GM19240 (cell line): ENCODE data around the gene HMG20B.
"Not testable (repeated sequence)": the region's sequence is repeated elsewhere in the genome, so short reads cannot be mapped to it uniquely, and the experiment has no call there.

Source experiments
- DNase-seq: peaks from one replicate; pipeline ENCODE4 v3.0.0; 2011; ENCODE audit warnings: low spot score; ENCODE audit not compliant: insufficient read length

HMG20B gene

DNA sequence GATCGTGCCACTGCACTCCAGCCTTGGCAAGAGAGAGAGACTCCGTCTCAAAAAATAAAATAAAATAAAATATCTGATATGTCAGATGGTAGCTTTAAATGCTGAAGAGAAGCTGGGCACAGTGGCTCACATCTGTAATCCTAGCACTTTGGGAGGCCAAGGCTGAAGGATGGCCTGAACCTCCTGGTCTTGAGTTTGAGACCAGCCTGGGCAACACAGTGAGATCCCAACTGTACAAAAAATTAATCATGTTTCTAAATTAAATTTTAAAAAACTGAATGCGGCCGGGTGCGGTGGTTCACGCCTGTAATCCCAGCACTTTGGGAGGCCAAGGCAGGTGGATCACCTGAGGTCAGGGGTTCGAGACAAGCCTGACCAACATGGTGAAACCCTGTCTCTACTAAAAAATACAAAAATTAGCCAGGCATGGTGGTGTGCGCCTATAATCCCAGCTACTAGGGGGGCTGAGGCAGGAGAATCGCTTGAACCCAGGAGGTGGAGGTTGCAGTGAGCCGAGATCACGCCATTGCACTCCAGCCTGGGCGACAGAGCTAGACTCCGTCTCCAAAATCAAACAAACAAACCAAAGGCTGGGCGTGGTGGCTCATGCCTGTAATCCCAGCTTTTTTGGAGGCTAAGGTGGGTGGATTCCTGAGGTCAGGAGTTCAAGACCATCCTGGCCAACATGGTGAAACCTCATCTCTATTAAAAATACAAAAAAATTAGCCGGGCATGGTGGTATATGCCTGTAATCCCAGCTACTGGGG is 11.5 kb downstream of the HMG20B start:
- DNase-seq: not testable (repeated sequence)

- DNase-seq: no peak
Observed at GRCh38 chr19:3585301-3586126, 12.8 kb downstream of the HMG20B start, which contains the start of gene GIPC3. GIPC3 (plus strand) TSS chr19:3585478; CDS start chr19:3585598, 120 bp downstream.

DNA sequence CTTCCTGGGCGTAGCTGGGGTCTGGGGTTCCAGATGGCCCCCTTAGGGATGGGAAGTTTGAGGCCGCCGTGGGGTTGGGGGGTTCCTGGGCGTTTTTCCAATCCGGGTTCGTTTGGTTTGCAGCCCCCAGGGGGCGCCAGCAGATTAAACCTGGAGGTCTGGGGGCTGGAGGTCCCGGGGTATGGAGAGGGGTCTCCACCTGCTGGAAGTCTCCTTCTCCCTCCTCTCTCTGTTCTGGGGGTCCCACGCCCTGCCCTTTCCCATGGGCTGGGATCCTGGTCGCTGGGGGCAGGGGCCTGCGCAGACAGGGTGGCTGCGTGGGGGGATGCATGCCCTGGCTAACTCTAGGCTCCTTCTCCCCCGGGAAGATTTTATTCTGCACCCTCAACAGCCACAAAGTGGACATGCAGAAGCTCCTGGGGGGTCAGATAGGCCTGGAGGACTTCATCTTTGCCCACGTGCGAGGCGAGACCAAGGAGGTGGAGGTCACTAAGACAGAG is 13.4 kb downstream of the HMG20B start:
- no peak for DNase-seq

DNA sequence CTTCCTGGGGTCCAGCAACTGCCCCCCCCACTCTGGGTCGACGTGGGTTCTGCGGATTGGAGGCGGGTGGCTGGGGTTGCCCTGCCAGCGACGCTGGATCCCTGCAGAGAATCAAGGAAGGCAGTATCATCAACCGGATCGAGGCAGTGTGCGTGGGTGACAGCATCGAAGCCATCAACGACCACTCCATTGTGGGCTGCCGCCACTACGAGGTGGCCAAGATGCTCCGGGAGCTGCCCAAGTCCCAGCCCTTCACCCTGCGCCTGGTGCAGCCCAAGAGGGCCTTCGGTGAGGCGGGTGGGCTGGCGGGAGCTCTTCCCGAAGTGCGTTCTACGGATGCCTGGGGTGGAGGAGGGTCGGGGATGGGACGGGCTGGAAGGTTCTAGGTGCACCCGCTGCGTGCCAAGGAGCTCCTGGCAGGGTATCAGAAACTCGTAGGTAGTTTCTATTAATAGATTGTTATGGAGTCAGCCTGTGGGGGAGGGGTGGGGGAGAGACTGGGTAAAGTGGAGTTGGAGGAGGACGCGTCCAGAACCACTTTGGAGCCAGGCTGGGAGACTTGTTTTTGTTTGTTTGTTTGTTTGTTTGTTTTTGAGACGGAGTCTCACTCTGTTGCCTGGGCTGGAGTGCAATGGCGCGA is 14.1 kb downstream of the HMG20B start:
- DNase-seq: no peak

- no peak for DNase-seq
Observed at GRCh38 chr19:3589439-3589838, 16.7 kb downstream of the HMG20B start.

GRCh38 chr19:3589949-3590348 is 17.2 kb downstream of the HMG20B start:
- no peak for DNase-seq

DNA sequence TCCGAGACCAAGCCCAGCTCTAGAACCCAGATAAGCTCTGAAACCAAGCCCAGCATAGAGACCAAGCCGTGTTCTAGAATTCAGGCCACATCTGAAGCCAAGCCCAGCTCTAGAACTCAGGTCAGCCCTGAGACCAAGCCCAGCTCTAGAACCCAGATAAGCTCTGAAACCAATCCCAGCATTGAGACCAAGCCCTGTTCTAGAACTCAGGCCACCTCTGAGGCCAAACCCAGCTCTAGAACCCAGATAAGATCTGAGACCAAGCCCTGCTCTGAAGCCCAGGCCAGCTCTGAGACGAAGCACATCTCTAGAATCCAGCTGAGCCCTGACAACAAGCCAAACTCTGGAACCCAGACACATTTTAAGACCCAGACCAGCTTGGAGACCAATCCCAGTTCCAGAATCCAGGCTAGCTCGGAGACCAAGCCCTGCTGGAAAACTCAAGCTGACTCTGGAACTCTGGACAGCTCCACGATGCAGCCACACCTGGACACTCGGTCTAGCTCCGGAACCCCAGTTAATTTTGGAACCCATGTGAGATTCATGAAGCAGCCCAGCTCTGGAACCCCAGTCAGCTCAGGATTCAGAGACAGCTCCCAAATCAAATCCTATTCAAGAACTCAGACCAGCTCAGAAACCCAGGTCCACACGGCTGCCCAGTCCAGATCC is 18.4 kb downstream of the HMG20B start:
- DNase-seq: no peak

DNA sequence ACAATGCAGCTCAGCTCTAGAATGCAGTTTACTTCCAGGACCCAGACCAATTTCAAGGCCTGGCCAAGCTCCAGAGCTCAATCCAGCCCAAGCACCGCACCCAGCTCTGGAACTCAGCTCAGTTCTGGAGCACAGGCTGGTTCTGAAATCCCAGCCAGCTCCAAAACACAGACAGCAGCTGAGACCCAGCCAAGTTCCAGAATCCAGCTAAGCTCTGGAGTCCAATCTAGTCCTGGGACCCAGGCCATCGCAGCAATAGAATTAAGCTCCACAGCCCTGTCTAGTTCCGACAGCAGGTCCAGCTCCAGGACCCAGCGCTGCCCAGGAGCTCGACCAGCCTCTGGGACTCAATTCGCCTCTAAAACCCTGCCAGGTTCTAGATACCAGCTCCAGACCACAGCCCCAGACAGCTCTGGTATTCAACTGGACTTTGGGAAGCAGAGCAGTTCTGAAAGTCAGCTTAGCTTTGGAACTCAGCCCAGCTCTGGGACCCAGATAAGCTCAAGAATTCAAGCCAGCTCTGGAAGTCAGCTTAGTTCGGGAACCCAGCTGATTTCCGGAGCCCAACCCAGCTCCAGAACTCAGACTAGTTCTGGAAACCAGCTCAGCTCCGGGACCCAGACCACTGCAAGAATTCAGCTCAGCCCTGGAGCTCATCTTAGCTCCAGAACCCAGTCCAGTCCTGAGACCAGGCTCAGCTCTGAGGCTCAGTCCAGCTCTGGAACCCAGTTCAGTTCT is 19.3 kb downstream of the HMG20B start:
- no peak for DNase-seq

DNA sequence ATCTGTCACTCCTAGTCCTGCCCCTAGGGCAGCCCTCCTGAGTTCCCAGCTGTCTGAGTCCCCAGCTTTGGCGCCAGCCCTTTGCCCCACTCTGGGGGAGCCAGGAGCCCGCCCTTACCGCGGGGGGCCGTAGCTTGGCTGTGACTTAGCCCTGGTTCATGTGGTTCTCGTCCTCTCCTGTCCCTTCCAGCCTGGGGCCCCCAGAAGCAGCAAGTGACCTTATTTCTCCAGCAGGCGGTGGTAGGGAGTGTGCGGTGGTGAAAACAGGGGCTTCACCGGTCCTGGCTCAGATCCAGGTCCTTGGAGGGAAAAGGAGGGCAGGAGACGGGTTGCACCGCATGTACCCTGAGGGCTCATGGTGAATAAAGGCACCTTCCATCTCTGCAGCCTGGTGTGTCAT is 20.4 kb downstream of the HMG20B start:
- DNase-seq: no peak

DNA sequence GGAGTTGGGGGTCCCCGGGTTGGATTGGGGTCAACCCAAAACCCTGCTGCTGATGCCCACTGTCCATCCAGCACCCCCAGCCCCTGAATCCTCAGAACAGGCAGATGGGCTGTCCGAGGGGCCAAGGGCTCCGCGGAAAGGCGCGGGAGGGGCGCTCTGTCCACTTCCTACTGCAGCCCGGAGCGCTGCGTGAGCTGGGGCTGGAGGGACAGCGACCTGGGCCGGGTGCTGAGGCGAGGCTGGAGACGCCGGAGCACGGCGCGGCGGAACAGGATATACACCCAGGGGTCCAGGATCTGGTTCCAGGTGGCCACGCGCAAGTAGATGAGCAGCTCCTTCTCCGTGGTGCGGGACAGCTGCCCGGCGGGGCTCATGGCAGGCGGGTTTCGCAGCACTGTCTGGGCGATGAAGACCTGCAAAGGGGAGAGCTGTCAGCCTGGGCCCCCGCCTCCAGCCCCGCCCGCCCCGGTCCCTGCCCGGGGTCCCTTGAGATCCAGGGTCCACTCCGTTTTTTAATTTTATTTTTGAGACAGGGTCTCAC is 22.8 kb downstream of the HMG20B start:
- no peak for DNase-seq

- DNase-seq: no peak
Observed at GRCh38 chr19:3599776-3600187, 27.0 kb downstream of the HMG20B start.

- no peak for DNase-seq
Observed at GRCh38 chr19:3601021-3601420, 28.3 kb downstream of the HMG20B start.

GRCh38 chr19:3603121-3603811 is 30.5 kb downstream of the HMG20B start:
- no peak for DNase-seq

DNA sequence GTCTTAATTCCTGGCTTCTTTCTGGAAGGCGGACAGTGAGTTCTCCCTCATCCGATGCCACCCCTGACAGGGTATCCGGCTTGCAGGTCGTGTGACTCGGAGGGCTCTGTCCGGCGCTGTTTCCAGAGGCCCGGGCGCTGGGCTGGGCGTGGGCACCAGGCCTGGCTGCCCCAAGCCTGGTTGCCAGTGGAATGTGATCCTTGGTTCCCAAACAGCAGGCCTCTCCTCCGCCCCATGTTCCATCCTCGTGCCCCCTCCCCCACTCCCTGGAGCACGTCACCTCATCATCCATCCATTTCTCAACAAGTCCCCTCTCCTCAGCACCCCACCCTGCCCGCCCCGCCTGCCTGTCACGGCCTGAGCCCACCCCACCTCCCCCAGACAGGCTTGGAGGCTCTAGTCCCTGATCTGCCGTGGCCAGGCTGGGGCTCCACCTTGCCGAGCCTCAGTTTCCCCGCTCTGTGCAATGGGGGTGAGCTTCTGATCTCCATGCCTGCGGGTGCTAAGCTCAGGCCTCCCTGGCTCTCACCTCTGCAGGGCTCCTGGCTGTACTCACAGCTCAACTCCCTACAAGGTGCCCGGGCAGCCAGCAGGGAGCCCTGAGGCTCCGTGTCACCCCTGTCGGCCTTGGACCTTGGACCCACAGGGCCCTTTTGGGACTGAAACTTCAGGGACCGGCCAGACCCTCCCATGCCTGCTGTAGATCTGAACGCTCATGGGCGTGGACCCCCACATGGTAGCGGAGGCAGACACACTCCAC is 31.7 kb downstream of the HMG20B start:
- no peak for DNase-seq

GRCh38 chr19:3604987-3605343 is 32.2 kb downstream of the HMG20B start:
- DNase-seq: no peak

DNA sequence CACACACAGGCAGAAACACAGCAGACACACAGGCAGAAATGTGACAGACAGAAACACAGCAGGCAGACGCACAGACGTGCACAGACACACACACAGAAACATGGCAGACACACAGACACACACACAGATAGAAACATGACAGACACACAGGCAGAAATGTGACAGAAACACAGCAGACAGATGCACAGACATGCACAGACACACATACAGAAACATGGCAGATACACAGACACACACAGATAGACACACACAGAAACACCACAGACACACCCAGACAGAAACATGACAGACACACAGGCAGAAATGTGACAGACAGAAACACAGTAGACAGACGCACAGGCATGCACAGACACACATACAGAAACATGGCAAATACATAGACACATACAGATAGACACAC is 32.6 kb downstream of the HMG20B start:
- DNase-seq: no peak

GRCh38 chr19:3605770-3606169 is 33.0 kb downstream of the HMG20B start:
- no peak for DNase-seq

- no peak for DNase-seq
Observed at GRCh38 chr19:3606174-3606689, 33.5 kb downstream of the HMG20B start.
